HG03457 (cell line): ENCODE measurements around the gene TMEM259.

Source experiments
- ATAC-seq: cut with Tn5 transposase; IDR thresholded peaks from one replicate; pipeline ENCODE4 v1.9.1; 2021; ENCODE audit warnings: moderate number of reproducible peaks; ENCODE audit not compliant: unreplicated experiment

TMEM259 gene

GRCh38 chr19:1017906-1018305 is 3.0 kb downstream of the TMEM259 start:
- no peak for ATAC-seq

- ATAC-seq: no peak
Measured at GRCh38 chr19:1017115-1017905, 3.6 kb downstream of the TMEM259 start.

- ATAC-seq: no peak
Measured at GRCh38 chr19:1016647-1017114, 4.2 kb downstream of the TMEM259 start.

DNA sequence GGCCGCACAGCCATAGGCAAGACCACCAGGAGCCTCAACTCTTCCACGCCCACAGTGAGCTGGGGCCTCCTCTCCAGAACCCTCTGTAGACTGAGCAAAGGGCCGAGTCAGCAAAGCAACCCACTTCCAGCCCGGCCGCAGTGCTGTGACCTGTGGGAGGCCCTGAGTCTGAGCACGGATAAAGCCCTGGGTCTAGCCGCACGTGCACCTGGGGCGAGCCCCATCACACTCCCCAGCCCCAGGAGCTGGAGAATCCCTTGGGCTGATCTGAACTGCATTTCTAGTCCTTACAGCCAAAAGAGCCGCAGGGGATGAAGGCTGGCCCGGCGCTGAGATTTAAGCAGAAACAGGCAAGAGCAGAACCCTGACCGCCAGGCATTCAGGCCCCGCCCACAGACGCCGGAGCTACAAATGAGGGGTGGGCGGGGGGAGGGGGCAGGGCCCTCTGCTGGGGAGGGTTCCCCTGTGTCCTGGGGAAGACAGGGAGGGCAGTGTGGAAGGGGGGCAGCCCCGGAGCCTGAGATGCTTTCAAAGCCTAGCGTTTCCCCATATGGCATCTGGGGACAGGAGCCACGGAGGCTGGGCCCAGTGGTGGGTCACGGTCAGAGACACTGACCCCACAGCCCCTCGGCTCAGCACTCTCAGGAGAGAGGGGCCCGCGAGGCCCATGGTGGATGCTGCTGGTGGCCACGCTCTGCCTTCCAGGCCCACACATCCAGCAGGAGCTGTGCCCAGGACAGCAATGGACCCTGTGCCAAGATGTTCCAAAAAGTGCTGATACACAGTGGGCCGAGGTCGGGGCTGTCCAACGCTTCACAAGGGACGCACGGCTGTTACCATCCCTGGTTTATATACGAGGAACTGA is 4.9 kb downstream of the TMEM259 start:
- no peak for ATAC-seq

GRCh38 chr19:1015061-1015781 is 5.7 kb downstream of the TMEM259 start:
- no peak for ATAC-seq

DNA sequence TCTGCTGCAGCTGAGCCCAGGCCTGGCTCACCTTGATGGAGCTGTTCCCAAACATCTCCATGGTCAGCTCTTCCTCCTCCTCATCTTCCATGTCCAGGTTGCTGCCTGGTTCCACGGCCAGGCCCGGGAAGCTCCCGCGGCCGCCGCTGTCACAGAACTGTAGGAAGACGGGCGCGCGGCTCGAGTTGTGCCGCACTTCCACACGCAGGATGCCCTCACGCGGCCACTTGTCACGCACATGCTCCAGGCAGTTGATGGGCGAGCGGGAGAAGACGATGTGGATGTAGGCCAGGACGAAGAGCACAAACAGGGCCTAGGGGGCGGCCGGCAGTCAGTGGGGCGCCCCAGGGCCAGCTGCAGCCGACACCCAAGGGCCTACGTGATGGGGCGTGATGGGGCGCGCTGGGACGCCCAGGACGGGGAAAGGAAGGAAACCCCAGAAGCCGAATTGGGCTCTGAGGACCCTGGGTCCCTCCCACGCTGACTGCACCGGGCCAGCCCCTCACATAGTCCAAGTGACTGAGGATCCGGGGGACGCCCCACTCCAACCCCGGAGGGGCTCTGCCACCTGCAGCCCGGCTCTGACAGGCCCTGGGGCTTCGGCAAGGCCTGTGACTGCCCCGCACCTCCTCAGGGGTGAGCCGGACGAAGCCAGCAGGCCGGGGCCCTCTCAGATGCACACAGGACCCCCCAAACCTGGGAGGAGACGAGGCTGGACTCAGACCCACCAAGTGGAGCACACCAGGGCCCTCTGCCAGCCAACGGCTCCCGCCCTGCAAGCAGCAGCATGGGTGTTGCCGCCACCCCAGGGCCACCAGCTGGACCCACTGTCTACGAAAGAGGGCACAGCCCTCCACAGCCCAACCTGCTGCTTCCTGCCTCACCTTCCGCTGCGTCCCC is 6.5 kb downstream of the TMEM259 start:
- no peak for ATAC-seq

GRCh38 chr19:1013218-1013617 is 7.7 kb downstream of the TMEM259 start:
- no peak for ATAC-seq

DNA sequence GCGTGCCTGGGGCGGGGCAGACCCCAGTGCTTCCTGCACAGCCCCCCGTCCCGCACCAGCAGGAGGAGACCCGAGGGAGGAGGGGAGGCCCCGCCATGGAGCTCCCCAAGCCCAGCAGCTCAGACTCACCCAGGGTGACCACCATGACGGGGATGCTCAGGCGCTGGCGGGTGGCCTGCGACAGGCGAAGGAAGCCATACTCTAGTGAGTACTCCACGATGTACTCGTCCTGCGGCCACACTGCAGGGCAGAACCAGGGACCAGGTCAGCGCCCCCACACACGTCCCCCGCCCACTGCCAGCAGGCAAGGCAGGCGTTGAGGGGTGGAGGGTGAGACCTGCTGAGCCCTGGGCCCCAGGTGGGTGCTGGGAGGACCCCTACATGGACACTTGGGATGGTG is 8.6 kb downstream of the TMEM259 start:
- no peak for ATAC-seq

- ATAC-seq: no peak
Measured at GRCh38 chr19:1011831-1012333, 9.0 kb downstream of the TMEM259 start.

DNA sequence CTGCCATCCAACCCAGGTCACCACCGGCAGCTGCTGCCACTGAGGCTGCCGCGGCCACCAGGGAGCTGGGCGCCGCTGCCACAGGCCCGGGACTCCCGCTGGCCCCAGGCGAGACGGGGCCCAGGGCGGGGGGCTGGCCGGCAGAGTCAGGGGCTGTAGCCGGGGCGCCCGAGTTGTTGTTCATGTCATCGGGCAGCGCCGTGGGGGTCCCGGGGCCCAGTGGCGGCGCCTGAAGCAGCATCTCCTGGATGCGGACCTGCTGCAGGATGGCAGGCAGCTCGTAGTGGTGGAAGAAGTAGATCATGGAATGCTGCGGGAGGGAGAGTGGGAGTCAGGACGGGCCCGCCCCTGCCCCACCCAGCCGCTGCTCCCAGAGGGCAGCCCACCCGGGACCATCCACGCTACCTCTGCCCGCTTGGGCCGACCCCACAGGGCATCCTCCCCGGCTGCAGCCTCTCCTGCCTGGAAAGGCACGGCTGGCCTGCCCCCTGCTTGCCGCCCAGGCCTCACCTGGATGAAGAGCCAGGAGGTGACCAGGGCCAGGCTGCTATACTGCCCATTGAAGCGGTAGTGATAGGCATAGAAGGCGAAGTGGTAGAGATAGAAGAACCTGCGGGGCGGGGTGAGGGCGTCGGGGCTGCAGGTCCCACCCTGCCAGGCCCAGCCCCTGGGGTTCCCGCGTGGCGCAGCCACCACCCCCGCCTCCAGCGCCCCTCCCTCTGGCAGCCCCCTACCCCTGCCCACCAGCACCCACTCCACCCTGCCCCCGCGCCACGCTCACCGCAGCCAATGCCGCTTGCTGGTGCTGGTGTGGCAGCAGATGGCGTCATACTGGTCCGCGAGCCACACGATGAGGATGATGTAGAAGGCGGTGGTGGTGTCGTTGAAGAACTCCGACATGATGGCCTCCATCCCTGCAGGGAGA is 10.1 kb downstream of the TMEM259 start:
- ATAC-seq: no peak

DNA sequence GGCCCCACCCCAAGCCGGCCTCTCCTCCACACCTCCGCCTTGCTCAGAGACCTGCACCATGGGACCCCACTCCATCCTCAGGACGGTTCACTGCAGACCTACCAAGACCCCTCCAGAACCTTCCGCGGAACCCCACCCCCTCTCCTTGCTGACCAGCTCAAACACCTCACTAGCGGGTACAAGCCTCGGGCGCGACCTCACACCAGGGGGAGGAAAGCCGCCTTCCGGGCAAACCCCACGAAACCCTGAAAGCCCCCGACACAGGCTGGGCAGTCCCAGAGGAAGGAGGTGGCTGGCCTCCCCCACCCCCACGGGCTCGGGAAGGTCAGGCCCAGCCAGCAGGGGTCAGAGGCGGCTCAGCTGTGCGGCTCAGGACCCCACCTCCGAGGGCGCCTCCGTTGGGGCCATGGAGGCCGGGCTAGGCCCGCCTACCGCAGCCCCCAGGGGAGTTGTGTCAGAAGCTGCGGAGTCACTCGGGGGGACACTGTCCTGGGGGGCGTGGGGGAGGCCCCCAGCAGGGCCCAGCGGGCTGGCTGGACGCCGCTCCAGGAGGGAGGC is 10.9 kb downstream of the TMEM259 start:
- no peak for ATAC-seq

DNA sequence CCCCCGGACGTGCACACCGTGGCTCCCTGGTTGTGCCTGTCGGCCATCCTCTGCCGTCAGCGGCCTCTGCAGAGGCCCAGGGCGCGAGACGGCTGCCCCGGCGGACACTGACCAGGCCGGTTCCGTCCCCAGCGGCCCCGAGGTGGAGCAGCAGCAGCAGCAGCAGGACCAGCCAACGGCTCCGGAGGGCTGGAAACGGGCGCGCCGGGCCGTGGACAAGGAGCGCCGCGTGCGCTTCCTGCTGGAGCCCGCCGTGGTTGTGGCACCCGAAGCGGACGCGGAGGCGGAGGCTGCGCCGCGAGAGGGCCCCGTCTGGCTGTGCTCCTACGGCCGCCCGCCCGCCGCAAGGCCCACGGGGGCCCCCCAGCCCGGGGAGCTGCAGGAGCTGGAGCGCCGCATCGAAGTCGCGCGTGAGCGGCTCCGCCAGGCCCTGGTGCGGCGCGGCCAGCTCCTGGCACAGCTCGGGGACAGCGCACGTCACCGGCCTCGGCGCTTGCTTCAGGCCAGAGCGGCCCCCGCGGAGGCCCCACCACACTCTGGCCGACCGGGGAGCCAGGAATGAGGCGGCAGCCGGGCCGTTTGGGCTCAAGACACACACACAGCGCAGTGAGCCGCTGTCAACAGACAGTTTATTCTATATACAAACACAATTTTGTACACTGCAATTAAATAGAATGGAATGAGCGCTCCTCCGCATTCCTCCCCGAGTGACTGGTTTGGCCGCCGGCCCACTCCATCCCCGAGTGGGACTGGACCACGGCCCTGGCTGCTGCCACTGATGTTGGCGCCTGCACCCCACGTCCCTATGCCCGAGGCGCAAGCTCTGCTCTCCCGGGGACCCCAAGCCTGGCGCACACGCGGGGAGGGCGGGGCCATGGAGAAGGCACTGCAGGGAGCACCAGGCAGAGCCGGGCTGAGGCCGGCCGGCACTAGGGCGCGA is 11.6 kb downstream of the TMEM259 start:
- no peak for ATAC-seq

DNA sequence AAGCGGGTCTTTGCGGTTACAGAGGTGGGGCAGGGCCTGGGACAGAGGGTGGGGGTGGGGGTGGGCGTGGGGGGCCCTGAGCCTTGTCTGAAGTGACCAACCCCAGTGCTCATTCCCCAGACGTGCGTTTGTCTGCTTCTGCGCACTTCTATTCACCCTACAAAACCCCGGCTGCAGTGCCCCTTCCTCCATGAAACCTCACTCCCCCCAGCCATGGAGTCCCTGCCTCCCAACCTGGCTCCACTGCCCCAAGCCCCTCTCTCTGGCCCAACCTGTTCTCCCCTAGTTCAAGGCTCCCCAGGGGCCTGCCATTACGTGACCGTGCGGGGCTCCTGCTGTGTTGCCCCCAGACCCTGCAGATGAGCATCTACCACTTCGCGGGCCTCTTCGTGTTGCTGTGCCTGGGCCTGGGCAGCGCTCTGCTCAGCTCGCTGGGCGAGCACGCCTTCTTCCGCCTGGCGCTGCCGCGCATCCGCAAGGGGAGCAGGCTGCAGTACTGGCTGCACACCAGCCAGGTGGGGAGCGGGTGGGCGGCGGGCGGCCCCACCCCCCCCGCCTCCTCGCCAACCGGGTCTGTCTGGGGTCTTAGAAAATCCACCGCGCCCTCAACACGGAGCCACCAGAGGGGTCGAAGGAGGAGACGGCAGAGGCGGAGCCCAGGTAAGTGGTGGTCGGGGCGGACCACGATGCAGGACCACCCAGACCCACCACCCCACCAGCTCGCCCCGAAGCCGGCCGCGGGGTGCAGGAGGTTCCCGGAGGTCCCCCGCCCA is 12.5 kb downstream of the TMEM259 start:
- no peak for ATAC-seq

DNA sequence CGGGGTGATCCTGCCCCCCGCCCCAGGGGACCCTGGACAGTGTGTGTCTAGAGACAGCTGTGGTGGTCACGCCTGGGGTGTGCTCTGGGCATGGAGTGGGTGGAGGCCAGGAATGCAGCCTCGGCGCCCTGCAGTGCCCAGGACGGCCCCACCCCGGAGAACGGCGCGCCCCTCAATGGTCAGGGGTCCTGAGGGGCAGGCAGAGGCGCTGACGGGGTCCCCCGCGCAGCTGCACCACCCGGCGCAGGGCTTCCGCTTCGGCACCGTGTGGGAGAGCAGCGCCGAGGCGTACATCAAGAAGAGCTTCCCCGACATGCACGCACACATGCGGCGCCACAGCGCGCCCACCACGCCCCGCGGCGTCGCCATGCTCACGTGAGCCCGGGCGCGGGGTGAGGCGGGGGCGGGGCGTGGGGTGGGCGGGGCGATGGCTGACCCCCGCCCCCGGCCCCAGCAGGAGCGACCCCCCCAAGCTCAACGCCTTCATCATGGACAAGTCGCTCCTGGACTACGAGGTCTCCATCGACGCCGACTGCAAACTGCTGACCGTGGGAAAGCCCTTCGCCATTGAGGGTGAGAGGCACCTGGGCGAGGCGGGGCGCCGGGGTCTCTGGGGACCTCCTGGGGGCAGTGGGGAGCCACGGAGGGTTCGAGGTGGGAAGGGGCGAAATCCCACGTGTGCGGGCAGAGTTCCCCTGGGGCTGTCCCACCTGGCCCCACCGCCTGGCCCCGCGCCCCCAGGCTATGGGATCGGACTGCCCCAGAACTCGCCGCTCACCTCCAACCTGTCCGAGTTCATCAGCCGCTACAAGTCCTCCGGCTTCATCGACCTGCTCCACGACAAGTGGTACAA is 13.3 kb downstream of the TMEM259 start:
- ATAC-seq: no peak

GRCh38 chr19:1006711-1007398 is 14.1 kb downstream of the TMEM259 start:
- ATAC-seq: no peak
